ENCODE data around the gene WRAP73. TPM values are rescaled to one million over a fixed set of nuclear protein-coding genes. Genes with fewer than 3 reads are reported as not detected.

The WRAP73 gene
- total RNA-seq, 1 experiment from 2014 or later, result 57.2 TPM

- Histone ChIP-seq H3K9ac (ENCODE audit: low read length) (no peak overlapping the region), H3K79me2 (ENCODE audit: low read length) (no peaks in the 10 kb centered on the region), H3K9me2 (replicated peaks; ENCODE audit: low read length) (no peaks in the 10 kb centered on the region), H3K4me2 (ENCODE audit: low read length) (peak overlapping the region; percentile 68), H3K36me3 (ENCODE audit: low read depth, low read length) (no peaks in the 10 kb centered on the region), H3K4me1 (ENCODE audit: insufficient read depth, low read length) (peaks cover 14% of the 10 kb centered on the region), H4K20me1 (ENCODE audit: low read length) (no peaks in the 10 kb centered on the region), H3K27ac (ENCODE audit: low read length) (no peak overlapping the region), H3K9me3 (ENCODE audit: low read length) (no peaks in the 10 kb centered on the region), H2AFZ (ENCODE audit: low read length) (peak overlapping the region; percentile 34; the same call in 1 of the 2 replicates), H3K4me3 (ENCODE audit: low read length) (peak overlapping the region; percentile 31; the same call in 1 of the 2 replicates), H3F3A (ENCODE audit: low read length, unreplicated experiment) (no peaks in the 10 kb centered on the region), H3K27me3 (ENCODE audit: low read length) (no peaks in the 10 kb centered on the region)
- TF ChIP-seq EZH2phosphoT487 (IDR thresholded peaks at IDR 0.05; ENCODE audit: borderline replicate concordance, low read length) (peak; percentile 99), CTCF (conservative IDR thresholded peaks at IDR 0.05; ENCODE audit: low read depth, low read length) (no peak)
- ChIA-PET POLR2A (ENCODE audit: unreplicated experiment) (no interaction called here), CTCF (no interaction called here)
- ATAC-seq (peak; percentile 84), DNase-seq (peak; percentile 87)
- intact Hi-C loops (cut with micrococcal nuclease), result no loop called here
- BruUV-seq (replicated peaks), result no TSS peak
Observed at GRCh38 chr1:3668585-3669300, 18.8 kb upstream of the WRAP73 start.

GRCh38 chr1:3668148-3668547 is 18.2 kb upstream of the WRAP73 start:
- no peaks in the 10 kb centered on the region for H4K20me1 ChIP-seq (ENCODE audit: low read length)
- no peaks in the 10 kb centered on the region for H3K27me3 ChIP-seq (ENCODE audit: low read length)
- no TSS peak for BruUV-seq (replicated peaks)
- no peaks in the 10 kb centered on the region for H3K36me3 ChIP-seq (ENCODE audit: low read depth, low read length)
- TF ChIP-seq EZH2 (IDR thresholded peaks at IDR 0.05; ENCODE audit: low read length, unreplicated experiment) (no peak), CTCF (conservative IDR thresholded peaks at IDR 0.05; ENCODE audit: low read depth, low read length) (no peak), EZH2phosphoT487 (IDR thresholded peaks at IDR 0.05; ENCODE audit: borderline replicate concordance, low read length) (no peak)
- no peaks in the 10 kb centered on the region for H3K9me3 ChIP-seq (ENCODE audit: low read length)
- POLR2A ChIA-PET (ENCODE audit: unreplicated experiment), result no interaction called here
- peaks cover 14% of the 10 kb centered on the region for H3K4me1 ChIP-seq (ENCODE audit: insufficient read depth, low read length)
- H3K79me2 ChIP-seq (ENCODE audit: low read length), result no peaks in the 10 kb centered on the region
- intact Hi-C loops (cut with micrococcal nuclease), result no loop called here
- no peak overlapping the region for H3K4me3 ChIP-seq (ENCODE audit: low read length)
- no peak overlapping the region for H3K27ac ChIP-seq (ENCODE audit: low read length)
- CTCF ChIA-PET, result no interaction called here
- ATAC-seq, result no peak
- H3F3A ChIP-seq (ENCODE audit: low read length, unreplicated experiment), result no peaks in the 10 kb centered on the region
- H3K9ac ChIP-seq (ENCODE audit: low read length), result no peak overlapping the region
- H3K4me2 ChIP-seq (ENCODE audit: low read length), result no peak overlapping the region
- no peak for DNase-seq
- no peak overlapping the region for H2AFZ ChIP-seq (ENCODE audit: low read length)
- H3K9me2 ChIP-seq (replicated peaks; ENCODE audit: low read length), result no peaks in the 10 kb centered on the region

GRCh38 chr1:3664700-3665375 is 14.9 kb upstream of the WRAP73 start:
- BruUV-seq (replicated peaks), result no TSS peak

More at GRCh38 chr1:3664700-3665375, 14.9 kb upstream of the WRAP73 start:
- no peaks in the 10 kb centered on the region for H3K36me3 ChIP-seq (ENCODE audit: low read depth, low read length)
- no peak for DNase-seq
- H3K27ac ChIP-seq (ENCODE audit: low read length), result no peak overlapping the region
- no peak overlapping the region for H3K9ac ChIP-seq (ENCODE audit: low read length)
- H3K9me2 ChIP-seq (replicated peaks; ENCODE audit: low read length), result no peaks in the 10 kb centered on the region
- TF ChIP-seq EZH2 (IDR thresholded peaks at IDR 0.05; ENCODE audit: low read length, unreplicated experiment), result no peak
- TF ChIP-seq CTCF (conservative IDR thresholded peaks at IDR 0.05; ENCODE audit: low read depth, low read length), result no peak
- no peak for TF ChIP-seq EZH2phosphoT487 (IDR thresholded peaks at IDR 0.05; ENCODE audit: borderline replicate concordance, low read length)
- no peak for ATAC-seq
- H3K4me1 ChIP-seq (ENCODE audit: insufficient read depth, low read length), result peaks cover 7% of the 10 kb centered on the region
- intact Hi-C loops (cut with micrococcal nuclease), result no loop called here
- H4K20me1 ChIP-seq (ENCODE audit: low read length), result no peaks in the 10 kb centered on the region
- no peak overlapping the region for H3K4me3 ChIP-seq (ENCODE audit: low read length)
- H3K27me3 ChIP-seq (ENCODE audit: low read length), result peaks cover 6% of the 10 kb centered on the region; the same call in 1 of the 2 replicates
- ChIA-PET POLR2A (ENCODE audit: unreplicated experiment) (no interaction called here), CTCF (no interaction called here)
- no peaks in the 10 kb centered on the region for H3F3A ChIP-seq (ENCODE audit: low read length, unreplicated experiment)
- no peak overlapping the region for H3K4me2 ChIP-seq (ENCODE audit: low read length)
- no peaks in the 10 kb centered on the region for H3K79me2 ChIP-seq (ENCODE audit: low read length)
- no peak overlapping the region for H2AFZ ChIP-seq (ENCODE audit: low read length)
- no peaks in the 10 kb centered on the region for H3K9me3 ChIP-seq (ENCODE audit: low read length)

All from PC-3 (cell line).